Fibroblast of mammary gland (primary cell): Measurements from ENCODE around the gene POLDIP3.
"Not testable (repeated sequence)": the region's sequence is repeated elsewhere in the genome, so short reads cannot be mapped to it uniquely, and the experiment has no call there.

ENCODE experiments used
- DNase-seq: peaks from one replicate; pipeline ENCODE4 v3.0.0-alpha.2; 2010; ENCODE audit warnings: low read depth
- H3K4me3 ChIP-seq: 2 replicates; pipeline ENCODE4 v1.5.1; 2011; ENCODE audit warnings: low read depth, mild to moderate bottlenecking, low read length, moderate library complexity; ENCODE audit not compliant: control insufficient read depth
- TF ChIP-seq, protein P1 (sequence below): conservative IDR thresholded peaks from 2 replicates; pipeline ENCODE4 v1.5.1; 2011; ENCODE audit warnings: low read depth, low read length, inconsistent platforms; ENCODE audit not compliant: control insufficient read depth, insufficient read depth

Gene POLDIP3

DNA sequence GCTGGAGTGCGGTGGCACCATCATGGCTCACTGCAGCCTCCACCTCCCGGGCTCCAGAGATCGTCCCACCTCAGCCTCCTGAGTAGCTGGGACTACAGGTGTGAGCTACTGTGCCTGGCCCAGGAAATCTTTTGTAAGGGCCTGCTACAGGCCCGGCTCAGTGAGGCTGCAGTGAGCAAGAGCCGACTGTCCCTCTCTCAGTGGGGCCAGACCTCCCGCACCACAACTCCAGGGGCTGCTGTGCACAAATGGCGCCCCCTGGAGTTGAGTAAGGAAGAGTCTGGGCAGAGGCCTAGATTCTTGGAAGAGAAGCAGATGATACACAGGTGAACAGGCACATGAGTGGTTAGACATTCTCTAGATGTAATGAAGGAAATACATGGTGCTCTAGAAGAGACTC is 53.9 kb downstream of the POLDIP3 start:
- no peak overlapping the region for H3K4me3 ChIP-seq
- DNase-seq: peak; percentile 23
- TF ChIP-seq, protein P1, sequence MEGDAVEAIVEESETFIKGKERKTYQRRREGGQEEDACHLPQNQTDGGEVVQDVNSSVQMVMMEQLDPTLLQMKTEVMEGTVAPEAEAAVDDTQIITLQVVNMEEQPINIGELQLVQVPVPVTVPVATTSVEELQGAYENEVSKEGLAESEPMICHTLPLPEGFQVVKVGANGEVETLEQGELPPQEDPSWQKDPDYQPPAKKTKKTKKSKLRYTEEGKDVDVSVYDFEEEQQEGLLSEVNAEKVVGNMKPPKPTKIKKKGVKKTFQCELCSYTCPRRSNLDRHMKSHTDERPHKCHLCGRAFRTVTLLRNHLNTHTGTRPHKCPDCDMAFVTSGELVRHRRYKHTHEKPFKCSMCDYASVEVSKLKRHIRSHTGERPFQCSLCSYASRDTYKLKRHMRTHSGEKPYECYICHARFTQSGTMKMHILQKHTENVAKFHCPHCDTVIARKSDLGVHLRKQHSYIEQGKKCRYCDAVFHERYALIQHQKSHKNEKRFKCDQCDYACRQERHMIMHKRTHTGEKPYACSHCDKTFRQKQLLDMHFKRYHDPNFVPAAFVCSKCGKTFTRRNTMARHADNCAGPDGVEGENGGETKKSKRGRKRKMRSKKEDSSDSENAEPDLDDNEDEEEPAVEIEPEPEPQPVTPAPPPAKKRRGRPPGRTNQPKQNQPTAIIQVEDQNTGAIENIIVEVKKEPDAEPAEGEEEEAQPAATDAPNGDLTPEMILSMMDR: peak; percentile 45

DNA sequence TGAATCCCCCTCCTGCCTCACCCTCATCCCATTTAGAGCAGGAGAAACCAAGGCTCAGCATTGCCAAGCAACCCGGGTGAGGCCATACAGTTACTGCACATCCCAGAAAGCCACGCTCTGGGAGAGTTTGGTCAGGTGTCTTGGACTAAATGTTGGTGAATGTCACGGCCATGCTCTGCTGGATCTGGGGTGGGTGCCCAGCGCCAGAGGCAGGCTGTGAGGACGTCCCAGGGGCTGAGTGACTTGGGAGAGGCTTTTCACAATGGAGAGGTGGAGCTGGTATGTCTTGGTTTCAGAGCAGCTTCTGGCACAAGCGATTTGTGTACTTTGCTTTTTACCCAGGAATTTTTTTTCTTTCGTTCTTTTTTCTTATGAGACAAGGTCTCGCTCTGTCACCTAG is 54.3 kb downstream of the POLDIP3 start:
- TF ChIP-seq, protein P1: no peak
- DNase-seq: no peak
- no peak overlapping the region for H3K4me3 ChIP-seq

GRCh38 chr22:42553475-42554361 is 61.0 kb downstream of the POLDIP3 start, which contains the start of gene SERHL2:
SERHL2 (plus strand) TSS chr22:42553956; CDS start chr22:42554021, 65 bp downstream.
- TF ChIP-seq, protein P1: no peak
- H3K4me3 ChIP-seq: peak within 1 kb of the TSS; percentile 74
- DNase-seq: peak; percentile 71

- not testable (repeated sequence) for H3K4me3 ChIP-seq, DNase-seq
Measured at GRCh38 chr22:42552294-42552647, 62.4 kb downstream of the POLDIP3 start.

DNA sequence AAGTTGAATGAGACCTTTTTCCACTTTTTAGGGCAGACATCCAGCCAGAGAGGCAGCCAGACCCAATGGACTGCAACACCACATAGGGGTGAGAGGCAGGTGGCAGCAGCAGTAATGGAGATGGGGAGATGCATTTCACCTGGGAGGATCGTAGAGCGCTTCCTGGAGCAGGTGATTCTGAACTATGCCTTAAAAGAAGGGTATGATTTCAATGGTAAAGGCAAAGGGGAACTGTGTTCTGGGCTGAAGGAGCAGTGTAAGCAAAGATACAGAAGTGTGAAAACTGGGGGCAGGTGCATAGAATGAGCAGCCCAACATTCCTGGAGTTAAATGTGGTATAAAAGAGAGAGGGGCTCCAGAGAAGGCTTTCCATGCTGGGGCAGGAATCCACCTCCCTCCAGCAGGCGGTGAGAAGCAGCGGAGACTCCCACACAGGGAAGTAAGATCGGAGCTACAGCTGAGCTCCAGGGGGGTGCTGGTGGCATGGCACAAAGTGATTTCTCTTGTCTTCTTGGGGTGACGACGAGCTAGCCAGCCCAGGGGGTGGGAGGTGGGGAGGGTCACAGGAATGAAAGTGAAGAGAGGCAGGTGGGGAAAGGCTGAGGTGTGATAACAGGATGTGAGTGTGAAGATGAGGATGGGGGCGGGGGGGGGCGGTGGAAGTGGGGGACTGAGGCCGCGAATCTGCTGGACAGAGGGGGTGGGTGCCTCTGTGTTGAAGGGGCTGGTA is 65.2 kb downstream of the POLDIP3 start:
- TF ChIP-seq, protein P1: no peak
- H3K4me3 ChIP-seq: no peak overlapping the region
- DNase-seq: no peak

DNA sequence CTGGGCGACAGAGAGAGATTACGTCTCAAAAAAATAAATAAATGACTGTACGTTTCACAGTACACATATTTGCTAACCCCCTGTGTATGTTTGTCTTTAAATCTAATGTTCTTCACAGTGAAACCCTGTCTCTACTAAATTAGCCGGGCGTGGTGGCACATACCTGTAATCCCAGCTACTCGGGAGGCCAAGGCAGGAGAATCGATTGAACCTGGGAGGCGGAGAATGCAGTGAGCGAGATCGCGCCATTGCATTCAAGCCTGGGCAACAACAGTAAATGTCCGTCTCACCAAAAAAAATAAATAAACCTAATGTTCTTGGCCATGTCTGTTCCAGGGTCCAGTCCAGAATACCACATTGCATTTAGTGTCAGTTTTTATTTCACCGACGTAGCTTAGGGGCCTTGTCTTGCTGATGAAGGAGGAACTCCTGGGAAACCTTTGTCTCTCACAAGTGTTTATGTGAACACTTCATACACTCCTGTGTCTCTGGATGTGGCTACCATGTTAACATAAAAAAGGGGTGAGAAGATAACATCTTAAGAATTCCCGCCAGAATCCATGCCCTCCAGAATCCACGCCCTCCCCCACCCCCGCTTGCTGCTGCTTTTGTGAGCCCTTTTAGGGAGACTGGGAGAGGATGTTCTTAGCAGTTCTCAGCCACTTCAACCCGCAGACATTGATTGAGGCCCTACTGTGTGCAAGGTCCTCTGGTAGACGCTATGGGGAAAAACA is 65.9 kb downstream of the POLDIP3 start:
- DNase-seq: no peak
- no peak overlapping the region for H3K4me3 ChIP-seq
- TF ChIP-seq, protein P1: no peak

DNA sequence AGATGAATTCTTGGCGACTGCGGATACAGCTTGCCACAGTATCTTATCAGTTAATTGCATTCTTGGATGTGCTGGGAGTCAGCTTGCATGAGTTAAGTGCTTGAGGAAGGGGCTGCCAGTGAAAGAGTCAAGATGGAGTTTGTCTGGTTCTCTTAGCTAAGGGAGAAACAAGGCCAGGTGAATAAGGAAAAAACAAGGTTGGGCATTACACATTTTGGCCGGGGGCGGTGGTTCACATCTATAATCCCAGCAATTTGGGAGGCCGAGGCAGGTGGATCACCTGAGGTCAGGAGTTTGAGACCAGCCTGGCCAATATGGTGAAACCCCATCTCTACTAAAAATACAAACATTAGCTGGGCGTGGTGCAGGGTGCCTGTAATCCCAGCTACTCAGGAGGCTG is 66.6 kb downstream of the POLDIP3 start:
- DNase-seq, H3K4me3 ChIP-seq: not testable (repeated sequence)
